H1 (cell line): ENCODE results near the gene TRIM41. TPM values are rescaled to one million over a fixed set of nuclear protein-coding genes. Genes with fewer than 3 reads are reported as not detected.

ENCODE experiments used
- CREB1 ChIP-seq: IDR thresholded peaks from 2 replicates; pipeline ENCODE4 v1.6.1; 2012; ENCODE audit warnings: inconsistent platforms
- POU5F1 ChIP-seq: IDR thresholded peaks from 2 replicates; pipeline ENCODE4 v1.6.1; 2011; ENCODE audit warnings: low read depth, mild to moderate bottlenecking, low read length, moderate library complexity
- SUZ12 ChIP-seq: fragments of 200-600 bp; sonication (generic); IDR thresholded peaks from 2 replicates; pipeline ENCODE4 v1.6.1; 2012; ENCODE audit warnings: mild to moderate bottlenecking, inconsistent platforms, low read length, moderate library complexity, mixed read lengths
- polyA plus RNA-seq, 7 experiments: library from polyadenylated mRNA; depleted of rRNA in 3 of 7; stranded (reverse) in 5 of 7; unstranded in 2 of 7; fragments of >200 nt in 5 of 7; fragments of 200-250 nt in 2 of 7; gene quantifications; 1 replicate in 5 of 7; 2 replicates in 1 of 7; 4 replicates in 1 of 7; pipeline versions ENCODE4 v1.2.1 to v1.2.3, GENCODE V29; 2011 to 2013; ENCODE audit warnings: missing spikeins in 2 of 7, mixed read lengths in 2 of 7
- total RNA-seq: library from RNA; stranded (reverse); fragmentation: NEBNext Ultra II Directional; extraction: Animal tissue kit (Norgen Biotek cat#: 25700); gene quantifications from 2 replicates; pipeline ENCODE4 v1.2.1, GENCODE V29; 2021

The TRIM41 gene
- total and polyA plus RNA-seq, 2 of the 8 experiments (the other 6 are each of a cell fraction or from before 2014, with no cell fraction given) = 12.9 to 21.6 TPM

- TF ChIP-seq CREB1 = no peak
- TF ChIP-seq SUZ12 = no peak
- TF ChIP-seq POU5F1 = no peak
Observed at GRCh38 chr5:181184845-181185216, 38.2 kb upstream of the TRIM41 start (continued).
